Small intestine (tissue), 7 donors: ENCODE data around the gene NTRK3. TPM values are rescaled to one million over a fixed set of nuclear protein-coding genes. Genes with fewer than 3 reads are reported as not detected.

ENCODE experiments used
- DNase-seq, 2 donors: peaks; one replicate each; pipeline versions ENCODE4 v3.0.0 to v3.0.0-alpha.2; 2013
- FAIRE-seq: peaks from 2 replicates; lab custom pipeline; 2012; peaks lifted over from hg19 to GRCh38; lab: Jason Lieb, UNC
- H3K27ac ChIP-seq, 3 donors: one replicate each; pipeline ENCODE4 v1.5.1; 2013; ENCODE audit warnings: low read length in 2 of 3, mild to moderate bottlenecking in 2 of 3, control low read depth in 1 of 3, inconsistent platforms in 1 of 3, low read depth in 1 of 3, moderate library complexity in 1 of 3
- H3K27me3 ChIP-seq, 3 donors: one replicate each; pipeline ENCODE4 v1.6.1; 2013; ENCODE audit warnings: low read length in 3 of 3, inconsistent platforms in 1 of 3; ENCODE audit not compliant: control insufficient read depth in 3 of 3, insufficient read depth in 3 of 3
- H3K36me3 ChIP-seq, 3 donors: one replicate each; pipeline ENCODE4 v1.6.1; 2013; ENCODE audit warnings: low read length in 3 of 3, inconsistent platforms in 1 of 3, low read depth in 1 of 3, mild to moderate bottlenecking in 1 of 3, moderate library complexity in 1 of 3; ENCODE audit not compliant: control insufficient read depth in 3 of 3, insufficient read depth in 2 of 3
- H3K4me1 ChIP-seq, 3 donors: one replicate each; pipeline ENCODE4 v1.6.1; 2013; ENCODE audit warnings: low read length in 2 of 3, inconsistent platforms in 1 of 3, low read depth in 1 of 3, mild to moderate bottlenecking in 1 of 3, moderate library complexity in 1 of 3; ENCODE audit not compliant: control insufficient read depth in 3 of 3, insufficient read depth in 2 of 3
- H3K4me3 ChIP-seq, 3 donors: one replicate each; pipeline ENCODE4 v1.5.1; 2013; ENCODE audit warnings: low read length in 3 of 3, control low read depth in 1 of 3, inconsistent platforms in 1 of 3, low read depth in 1 of 3, mild to moderate bottlenecking in 1 of 3, moderate library complexity in 1 of 3
- H3K9me3 ChIP-seq, 2 donors: one replicate each; pipeline ENCODE4 v1.6.1; 2013; ENCODE audit warnings: low read depth in 1 of 2, low read length in 1 of 2; ENCODE audit not compliant: control insufficient read depth in 2 of 2, insufficient read depth in 1 of 2
- WGBS, 3 donors: extraction: QIAGEN DNeasy Blood & Tissue Kit; methylation state at CpG; one replicate each; pipeline ENCODE4 v1.1.7; 2013; 5-methylcytosine and 5-hydroxymethylcytosine counted together
- polyA plus RNA-seq, 4 donors: library from polyadenylated mRNA; stranded (reverse) in 3 of 4; unstranded in 1 of 4; fragments of 200-250 nt in 3 of 4; fragments of 120-200 nt in 1 of 4; gene quantifications; one replicate each; pipeline versions ENCODE4 v1.2.1 to v1.2.3, GENCODE V29; 2013
- donor health status: healthy with polysubstance abuse.
- donor health status: control.
- donor health status: control.
- donor health status: Bipolar disorder and iron deficiency.
- donor health status: healthy.

NTRK3 gene
- polyA plus RNA-seq, 4 donors = under 0.01 to 3.6 (median 0.52) TPM; not detected in 1

- H3K27me3 ChIP-seq = peaks cover 0 to 2% (median 0%) of the 10 kb centered on the region in 3 donors
- H3K4me3 ChIP-seq = no peak overlapping the region
- 32 to 64% (median 38%) methylated on average over 3 of the region's 3 CpGs for WGBS, 3 donors
- no peak overlapping the region for H3K27ac ChIP-seq
- H3K9me3 ChIP-seq = no peaks in the 10 kb centered on the region
- DNase-seq (no peak), FAIRE-seq (no peak)
- no peaks in the 10 kb centered on the region for H3K4me1 ChIP-seq
- no peaks in the 10 kb centered on the region for H3K36me3 ChIP-seq
Measured at GRCh38 chr15:88201207-88201606, 55.3 kb downstream of the NTRK3 start.

GRCh38 chr15:88196961-88197360 is 59.6 kb downstream of the NTRK3 start:
- Histone ChIP-seq H3K27me3 (no peaks in the 10 kb centered on the region), H3K9me3 (no peaks in the 10 kb centered on the region), H3K4me1 (no peaks in the 10 kb centered on the region), H3K4me3 (no peak overlapping the region), H3K36me3 (no peaks in the 10 kb centered on the region), H3K27ac (no peak overlapping the region)
- DNase-seq (no peak), FAIRE-seq (no peak)

- no peaks in the 10 kb centered on the region for H3K36me3 ChIP-seq
- WGBS, 3 donors = 78 to 93% (median 89%) methylated on average over 4 of the region's 4 CpGs
- no peak for FAIRE-seq
Measured at GRCh38 chr15:88194162-88194561, 62.4 kb downstream of the NTRK3 start.

GRCh38 chr15:88193415-88193814 is 63.1 kb downstream of the NTRK3 start:
- 38 to 59% (median 55%) methylated on average over 4 of the region's 4 CpGs for WGBS, 3 donors
- Histone ChIP-seq H3K27ac (no peak overlapping the region), H3K4me1 (no peaks in the 10 kb centered on the region), H3K9me3 (no peaks in the 10 kb centered on the region), H3K4me3 (no peak overlapping the region), H3K27me3 (no peaks in the 10 kb centered on the region), H3K36me3 (no peaks in the 10 kb centered on the region)
- no peak for DNase-seq
- FAIRE-seq = no peak

More at GRCh38 chr15:88194162-88194561, 62.4 kb downstream of the NTRK3 start:
- Histone ChIP-seq H3K4me3 (no peak overlapping the region), H3K9me3 (no peaks in the 10 kb centered on the region), H3K27me3 (no peaks in the 10 kb centered on the region), H3K4me1 (no peaks in the 10 kb centered on the region), H3K27ac (no peak overlapping the region)
- DNase-seq = no peak

GRCh38 chr15:88191812-88192165 is 64.8 kb downstream of the NTRK3 start:
- FAIRE-seq (no peak), DNase-seq (no peak)
- Histone ChIP-seq H3K9me3 (no peaks in the 10 kb centered on the region), H3K4me1 (no peaks in the 10 kb centered on the region), H3K27ac (no peak overlapping the region), H3K36me3 (no peaks in the 10 kb centered on the region), H3K4me3 (no peak overlapping the region), H3K27me3 (no peaks in the 10 kb centered on the region)
- WGBS, 3 donors = 77 to 85% (median 78%) methylated on average over 10 of the region's 10 CpGs

- 71 to 80% (median 79%) methylated on average over 3 of the region's 3 CpGs for WGBS, 3 donors
- Histone ChIP-seq H3K27me3 (no peaks in the 10 kb centered on the region), H3K27ac (no peak overlapping the region), H3K36me3 (no peaks in the 10 kb centered on the region), H3K9me3 (no peaks in the 10 kb centered on the region), H3K4me1 (no peaks in the 10 kb centered on the region), H3K4me3 (no peak overlapping the region)
- DNase-seq = no peak
- FAIRE-seq = no peak
Measured at GRCh38 chr15:88190232-88190631, 66.3 kb downstream of the NTRK3 start.

- 72 to 84% (median 77%) methylated on average over 2 of the region's 2 CpGs for whole genome bisulfite sequencing, 3 donors
- FAIRE-seq = no peak
- H3K27me3 ChIP-seq = no peaks in the 10 kb centered on the region
Measured at GRCh38 chr15:88188300-88188699, 68.2 kb downstream of the NTRK3 start.

GRCh38 chr15:88187195-88187594 is 69.3 kb downstream of the NTRK3 start:
- peaks cover 0 to 2% (median 0%) of the 10 kb centered on the region in 3 donors for H3K27me3 ChIP-seq
- WGBS, 3 donors = 67 to 80% (median 74%) methylated on average over 5 of the region's 5 CpGs
- DNase-seq (no peak), FAIRE-seq (no peak)
- H3K4me1 ChIP-seq = no peaks in the 10 kb centered on the region
- no peak overlapping the region for H3K4me3 ChIP-seq
- no peaks in the 10 kb centered on the region for H3K36me3 ChIP-seq
- no peak overlapping the region for H3K27ac ChIP-seq
- no peaks in the 10 kb centered on the region for H3K9me3 ChIP-seq

More at GRCh38 chr15:88188300-88188699, 68.2 kb downstream of the NTRK3 start:
- Histone ChIP-seq H3K36me3 (no peaks in the 10 kb centered on the region), H3K9me3 (no peaks in the 10 kb centered on the region), H3K4me3 (no peak overlapping the region), H3K27ac (no peak overlapping the region), H3K4me1 (no peaks in the 10 kb centered on the region)
- DNase-seq = no peak

- DNase-seq = no peak
- Histone ChIP-seq H3K27me3 (peaks cover 0 to 2% (median 0%) of the 10 kb centered on the region in 3 donors), H3K27ac (no peak overlapping the region), H3K36me3 (no peaks in the 10 kb centered on the region), H3K4me3 (no peak overlapping the region), H3K4me1 (no peaks in the 10 kb centered on the region), H3K9me3 (no peaks in the 10 kb centered on the region)
- WGBS, 3 donors = 50 to 67% (median 52%) methylated on average over 3 of the region's 3 CpGs
- FAIRE-seq = no peak
Measured at GRCh38 chr15:88185584-88185983, 71.0 kb downstream of the NTRK3 start.
